GM19468 (cell line): ENCODE results near the gene AFF3.

Experiments
- ATAC-seq: cut with Tn5 transposase; IDR thresholded peaks from one replicate; pipeline ENCODE4 v1.9.1; 2021; ENCODE audit warnings: mild to moderate bottlenecking, moderate library complexity, moderate number of reproducible peaks; ENCODE audit not compliant: unreplicated experiment; ENCODE audit errors: extremely low read depth

Gene AFF3

GRCh38 chr2:100046961-100047947 is 95.1 kb downstream of the AFF3 start:
- no peak for ATAC-seq

- ATAC-seq = no peak
Measured at GRCh38 chr2:100045000-100045399, 97.4 kb downstream of the AFF3 start.

GRCh38 chr2:100043891-100044255 is 98.5 kb downstream of the AFF3 start:
- no peak for ATAC-seq

GRCh38 chr2:100043081-100043890 is 99.1 kb downstream of the AFF3 start:
- ATAC-seq = no peak

GRCh38 chr2:100042562-100042961 is 99.8 kb downstream of the AFF3 start:
- ATAC-seq = no peak

GRCh38 chr2:100041946-100042345 is 100.4 kb downstream of the AFF3 start:
- no peak for ATAC-seq

GRCh38 chr2:100041385-100041784 is 101.0 kb downstream of the AFF3 start:
- ATAC-seq = no peak

- no peak for ATAC-seq
Measured at GRCh38 chr2:100040906-100041305, 101.5 kb downstream of the AFF3 start.

GRCh38 chr2:100039291-100039980 is 103.0 kb downstream of the AFF3 start:
- ATAC-seq = no peak

GRCh38 chr2:100038011-100038410 is 104.4 kb downstream of the AFF3 start:
- no peak for ATAC-seq

GRCh38 chr2:100036793-100037192 is 105.6 kb downstream of the AFF3 start:
- ATAC-seq = no peak

GRCh38 chr2:100036026-100036425 is 106.4 kb downstream of the AFF3 start:
- no peak for ATAC-seq

GRCh38 chr2:100034431-100034830 is 108.0 kb downstream of the AFF3 start:
- no peak for ATAC-seq

GRCh38 chr2:100033976-100034375 is 108.4 kb downstream of the AFF3 start:
- ATAC-seq = no peak

GRCh38 chr2:100031604-100032003 is 110.8 kb downstream of the AFF3 start:
- ATAC-seq = no peak

- no peak for ATAC-seq
Measured at GRCh38 chr2:100029460-100029859, 112.9 kb downstream of the AFF3 start.

- ATAC-seq = no peak
Measured at GRCh38 chr2:100021791-100022340, 120.5 kb downstream of the AFF3 start.

GRCh38 chr2:100019499-100019898 is 122.9 kb downstream of the AFF3 start:
- ATAC-seq = no peak

GRCh38 chr2:100018341-100019193 is 123.8 kb downstream of the AFF3 start:
- ATAC-seq = no peak
